ENCODE measurements around the gene BCAS1. TPM values are rescaled to one million over a fixed set of nuclear protein-coding genes. Genes with fewer than 3 reads are reported as not detected.

The BCAS1 gene
- total RNA-seq, 2 experiments from 2014 or later = 0.07 to 0.17 TPM

GRCh38 chr20:54100563-54100962, 30.2 kb upstream of the BCAS1 start:
- intact Hi-C loops (cut with micrococcal nuclease) = no loop called here
- CTCF ChIA-PET = interaction anchor here (0.9 to 15.0 kb wide), 3 partner anchors 100 to 548 kb away, joined by 4 to 233 read pairs (median 5); no protein-coding TSS in a partner anchor
- H3K36me3 Mint-ChIP-seq = no peaks in the 10 kb centered on the region
- POLR2A ChIA-PET = no interaction called here
- H3K27me3 Mint-ChIP-seq = no peaks in the 10 kb centered on the region
- H3K9me3 Mint-ChIP-seq = no peaks in the 10 kb centered on the region
- no peak overlapping the region for H3K27ac Mint-ChIP-seq
- no peak overlapping the region for H3K4me3 Mint-ChIP-seq
- H3K4me1 Mint-ChIP-seq (ENCODE audit: low read depth) = peaks cover 3% of the 10 kb centered on the region
- no peak for DNase-seq

- no peaks in the 10 kb centered on the region for H3K4me1 Mint-ChIP-seq (ENCODE audit: low read depth)
- no peaks in the 10 kb centered on the region for H3K27me3 Mint-ChIP-seq
- DNase-seq = no peak
- ChIA-PET CTCF (interaction anchor here (1.7 to 15.0 kb wide), 2 partner anchors 100 to 548 kb away, joined by 4 to 233 read pairs; no protein-coding TSS in a partner anchor), POLR2A (no interaction called here)
- no peak overlapping the region for H3K27ac Mint-ChIP-seq
- no peaks in the 10 kb centered on the region for H3K9me3 Mint-ChIP-seq
- H3K4me3 Mint-ChIP-seq = no peak overlapping the region
- H3K36me3 Mint-ChIP-seq = no peaks in the 10 kb centered on the region
- intact Hi-C loops (cut with micrococcal nuclease) = no loop called here
These were observed 29.5 kb upstream of the BCAS1 start for GRCh38 chr20:54099894-54100293.

DNA sequence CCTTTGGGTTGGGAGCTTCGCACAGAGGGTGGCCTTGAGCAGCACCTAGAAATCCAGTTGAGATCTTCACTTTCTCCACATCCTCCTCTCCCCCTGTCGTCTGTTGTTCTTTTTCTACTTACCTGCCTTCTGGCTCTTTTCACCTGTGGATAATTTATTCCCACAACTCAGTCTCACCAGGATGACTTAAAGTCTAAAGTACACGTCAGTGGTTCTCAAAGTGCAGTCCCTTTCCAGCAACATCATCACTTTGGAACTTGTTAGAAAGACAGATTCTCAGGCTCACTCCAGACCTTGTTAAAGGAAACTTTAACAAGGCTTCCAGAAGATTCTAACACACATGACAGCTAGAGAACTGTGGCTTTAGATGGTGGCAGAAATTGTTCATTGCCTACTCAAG, 27.7 kb upstream of the BCAS1 start:
- no peak overlapping the region for H3K27ac Mint-ChIP-seq
- no peak for DNase-seq
- H3K27me3 Mint-ChIP-seq = no peaks in the 10 kb centered on the region
- POLR2A ChIA-PET = no interaction called here
- no peaks in the 10 kb centered on the region for H3K4me1 Mint-ChIP-seq (ENCODE audit: low read depth)
- CTCF ChIA-PET = interaction anchor here (1.0 to 15.0 kb wide), 5 partner anchors 7 to 550 kb away, joined by 3 to 233 read pairs (median 5); no protein-coding TSS in a partner anchor
- no peaks in the 10 kb centered on the region for H3K9me3 Mint-ChIP-seq
- H3K4me3 Mint-ChIP-seq = no peak overlapping the region
- intact Hi-C loops (cut with micrococcal nuclease) = no loop called here
- H3K36me3 Mint-ChIP-seq = no peaks in the 10 kb centered on the region

DNA sequence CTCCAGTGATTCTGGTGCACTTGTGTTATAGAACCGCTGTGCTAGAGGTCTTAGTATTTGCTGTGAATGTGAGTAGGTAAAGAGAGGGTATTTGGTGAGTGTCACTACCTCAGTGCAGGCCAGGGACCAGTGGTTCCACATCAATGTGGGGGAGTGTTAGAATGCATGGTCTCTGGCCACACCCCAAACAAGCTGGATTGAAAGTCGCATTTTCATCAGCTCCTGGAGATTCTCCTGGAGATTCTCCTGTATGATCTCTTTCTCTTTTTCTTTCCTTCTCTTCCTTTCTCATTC, 26.8 kb upstream of the BCAS1 start:
- ChIA-PET POLR2A (no interaction called here), CTCF (interaction anchor here (0.5 to 15.0 kb wide), 9 partner anchors 8 to 551 kb away, joined by 3 to 233 read pairs (median 5); partner anchors contain the start of gene PFDN4)
- no peak overlapping the region for H3K4me3 Mint-ChIP-seq
- H3K9me3 Mint-ChIP-seq = no peaks in the 10 kb centered on the region
- H3K36me3 Mint-ChIP-seq = no peaks in the 10 kb centered on the region
- no peak for DNase-seq
- intact Hi-C loops (cut with micrococcal nuclease) = no loop called here
- no peaks in the 10 kb centered on the region for H3K4me1 Mint-ChIP-seq (ENCODE audit: low read depth)
- H3K27ac Mint-ChIP-seq = no peak overlapping the region
- no peaks in the 10 kb centered on the region for H3K27me3 Mint-ChIP-seq

DNA sequence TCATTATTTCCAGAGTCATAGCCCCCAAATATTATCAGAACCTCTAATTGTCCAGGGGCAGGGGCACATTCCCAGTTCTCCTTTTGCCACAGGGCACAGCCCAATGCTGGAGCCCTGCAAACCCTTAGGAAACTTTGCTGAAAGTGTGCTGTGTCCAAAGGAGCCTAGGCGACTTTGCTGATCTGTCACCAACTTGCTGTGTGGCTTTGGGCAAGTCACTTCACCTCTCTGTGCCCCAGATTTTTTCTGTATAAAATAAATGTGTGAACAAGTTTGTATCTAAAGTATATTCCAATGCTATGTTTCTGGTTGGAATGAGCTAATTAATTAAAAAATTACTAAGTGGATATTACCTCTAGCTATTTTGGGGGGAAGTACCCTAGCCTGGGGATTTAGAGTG, 25.4 kb upstream of the BCAS1 start:
- ChIA-PET CTCF (interaction anchor here (0.7 to 15.0 kb wide), 7 partner anchors 9 to 552 kb away, joined by 3 to 233 read pairs (median 8); partner anchors contain the start of gene PFDN4), POLR2A (no interaction called here)
- Mint-ChIP-seq H3K27ac (no peak overlapping the region), H3K36me3 (no peaks in the 10 kb centered on the region), H3K4me3 (no peak overlapping the region), H3K27me3 (no peaks in the 10 kb centered on the region), H3K4me1 (ENCODE audit: low read depth) (no peaks in the 10 kb centered on the region), H3K9me3 (no peaks in the 10 kb centered on the region)
- no peak for DNase-seq
- intact Hi-C loops (cut with micrococcal nuclease) = loop anchor here (1.0 kb wide), 2 partner anchors 103 to 550 kb away; no protein-coding TSS in a partner anchor

DNA sequence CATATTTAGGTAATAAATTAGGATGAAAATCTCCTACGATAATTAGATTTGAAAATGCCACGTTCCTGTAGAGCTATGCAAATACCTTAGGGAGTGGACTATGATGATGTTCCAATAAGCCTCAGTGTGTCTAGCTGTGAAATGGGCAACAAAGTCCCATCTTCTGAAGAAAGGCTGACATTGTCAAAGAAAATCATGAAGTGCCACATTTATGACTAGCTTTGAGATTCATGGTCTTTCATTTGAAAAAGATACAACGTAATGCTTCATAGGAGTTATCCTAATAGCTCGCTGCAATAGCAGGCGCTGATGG, 23.8 kb upstream of the BCAS1 start:
- peaks cover 1% of the 10 kb centered on the region for H3K27me3 Mint-ChIP-seq
- no peaks in the 10 kb centered on the region for H3K36me3 Mint-ChIP-seq
- no peaks in the 10 kb centered on the region for H3K4me1 Mint-ChIP-seq (ENCODE audit: low read depth)
- no peak for DNase-seq
- H3K4me3 Mint-ChIP-seq = no peak overlapping the region
- H3K9me3 Mint-ChIP-seq = no peaks in the 10 kb centered on the region
- ChIA-PET CTCF (interaction anchor here (1.2 to 15.0 kb wide), 4 partner anchors 11 to 112 kb away, joined by 4 to 233 read pairs (median 40); no protein-coding TSS in a partner anchor), POLR2A (no interaction called here)
- H3K27ac Mint-ChIP-seq = no peak overlapping the region
- intact Hi-C loops (cut with micrococcal nuclease) = no loop called here

DNA sequence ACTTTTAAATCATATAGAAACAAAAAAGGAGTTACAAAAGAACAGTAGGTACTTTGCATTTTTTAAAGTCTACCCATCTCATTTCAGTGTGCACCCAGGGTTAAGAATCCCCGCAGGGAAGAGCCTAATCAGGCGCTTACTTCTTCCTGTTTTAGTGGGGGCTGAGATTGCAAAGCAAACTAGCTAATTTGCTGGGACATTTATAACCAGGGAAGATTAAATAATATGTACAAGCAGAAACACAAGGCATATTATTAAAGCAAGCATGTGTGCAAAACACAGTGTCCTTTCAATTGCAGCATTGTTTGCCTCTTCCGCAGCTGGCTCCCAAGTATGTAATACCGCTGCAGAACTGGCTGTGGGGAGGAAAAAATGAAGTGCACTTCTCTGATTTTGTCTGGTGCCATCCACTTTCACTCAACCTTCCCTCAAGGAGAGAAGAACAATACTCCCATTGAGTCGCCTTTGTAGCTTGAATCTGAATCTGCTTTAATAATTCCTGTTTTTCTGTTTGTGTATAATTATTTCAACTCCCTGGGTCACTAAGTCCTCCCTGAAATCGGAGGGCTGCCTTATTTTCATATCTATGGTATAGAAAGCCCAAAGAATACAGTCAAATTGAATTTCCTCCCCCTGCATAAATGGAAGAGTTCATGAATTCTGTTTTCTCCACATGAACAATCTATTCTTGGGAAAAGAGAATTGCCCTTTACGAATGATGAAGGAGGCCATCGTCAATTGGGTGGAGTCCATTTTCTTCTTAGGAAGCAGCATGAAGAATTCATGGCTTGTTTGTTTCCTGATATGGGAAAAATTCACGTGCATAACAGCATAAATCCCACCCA, 23.3 kb upstream of the BCAS1 start:
- Mint-ChIP-seq H3K27me3 (peaks cover 1% of the 10 kb centered on the region), H3K36me3 (no peaks in the 10 kb centered on the region), H3K9me3 (no peaks in the 10 kb centered on the region), H3K27ac (no peak overlapping the region), H3K4me3 (no peak overlapping the region), H3K4me1 (ENCODE audit: low read depth) (no peaks in the 10 kb centered on the region)
- intact Hi-C loops (cut with micrococcal nuclease) = no loop called here
- ChIA-PET CTCF (interaction anchor here (0.6 to 15.0 kb wide), 4 partner anchors 12 to 418 kb away, joined by 3 to 233 read pairs (median 40); no protein-coding TSS in a partner anchor), POLR2A (no interaction called here)
- no peak for DNase-seq

- intact Hi-C loops (cut with micrococcal nuclease) = no loop called here
- H3K9me3 Mint-ChIP-seq = no peaks in the 10 kb centered on the region
- H3K4me1 Mint-ChIP-seq (ENCODE audit: low read depth) = no peaks in the 10 kb centered on the region
- H3K27me3 Mint-ChIP-seq = peaks cover 1% of the 10 kb centered on the region
- no peak overlapping the region for H3K27ac Mint-ChIP-seq
- no peak overlapping the region for H3K4me3 Mint-ChIP-seq
- ChIA-PET CTCF (interaction anchor here (9.3 kb wide), 1 partner anchor 13 kb away, joined by 71 read pairs; no protein-coding TSS in a partner anchor), POLR2A (no interaction called here)
- DNase-seq = no peak
- no peaks in the 10 kb centered on the region for H3K36me3 Mint-ChIP-seq
These were observed 21.6 kb upstream of the BCAS1 start for GRCh38 chr20:54092021-54092420.

- H3K4me1 Mint-ChIP-seq (ENCODE audit: low read depth) = no peaks in the 10 kb centered on the region
- no peak for DNase-seq
- H3K27me3 Mint-ChIP-seq = peaks cover 1% of the 10 kb centered on the region
- H3K27ac Mint-ChIP-seq = no peak overlapping the region
- POLR2A ChIA-PET = no interaction called here
- CTCF ChIA-PET = interaction anchor here (0.7 to 9.3 kb wide), 3 partner anchors 14 to 108 kb away, joined by 3 to 71 read pairs (median 3); no protein-coding TSS in a partner anchor
- H3K36me3 Mint-ChIP-seq = no peaks in the 10 kb centered on the region
- no peak overlapping the region for H3K4me3 Mint-ChIP-seq
- no peaks in the 10 kb centered on the region for H3K9me3 Mint-ChIP-seq
- intact Hi-C loops (cut with micrococcal nuclease) = no loop called here
These were observed 20.7 kb upstream of the BCAS1 start for GRCh38 chr20:54091120-54091480.

GRCh38 chr20:54090230-54091119, 20.1 kb upstream of the BCAS1 start:
- no peak overlapping the region for H3K27ac Mint-ChIP-seq
- peaks cover 1% of the 10 kb centered on the region for H3K27me3 Mint-ChIP-seq
- ChIA-PET POLR2A (no interaction called here), CTCF (interaction anchor here (1.3 to 9.3 kb wide), 2 partner anchors 15 to 107 kb away, joined by 3 to 71 read pairs; no protein-coding TSS in a partner anchor)
- DNase-seq = no peak
- H3K36me3 Mint-ChIP-seq = no peaks in the 10 kb centered on the region
- H3K4me1 Mint-ChIP-seq (ENCODE audit: low read depth) = no peaks in the 10 kb centered on the region
- no peaks in the 10 kb centered on the region for H3K9me3 Mint-ChIP-seq
- intact Hi-C loops (cut with micrococcal nuclease) = no loop called here
- H3K4me3 Mint-ChIP-seq = no peak overlapping the region

DNA sequence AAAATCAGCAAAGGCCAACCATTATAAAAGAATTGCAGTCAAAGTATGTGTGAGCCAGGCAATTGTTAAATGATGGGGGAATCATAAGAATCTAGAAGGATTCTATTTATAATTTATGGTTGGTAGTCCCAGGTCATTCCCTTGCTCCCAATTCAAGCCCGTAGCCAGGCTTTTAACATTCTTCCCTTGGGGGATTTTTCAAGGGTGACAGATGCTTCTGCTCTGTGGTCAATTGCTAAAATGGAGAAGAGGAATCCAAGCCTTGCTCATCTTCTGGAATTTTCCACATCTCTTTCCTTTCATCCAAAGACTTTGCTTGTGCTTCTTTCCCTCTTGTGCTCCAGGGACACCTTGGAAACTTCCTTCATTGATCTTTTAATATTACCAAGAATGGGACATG, 18.0 kb upstream of the BCAS1 start:
- Mint-ChIP-seq H3K9me3 (no peaks in the 10 kb centered on the region), H3K27ac (no peak overlapping the region), H3K4me1 (ENCODE audit: low read depth) (no peaks in the 10 kb centered on the region), H3K36me3 (no peaks in the 10 kb centered on the region), H3K4me3 (no peak overlapping the region), H3K27me3 (peaks cover 1% of the 10 kb centered on the region)
- DNase-seq = no peak
- CTCF ChIA-PET = no interaction called here
- intact Hi-C loops (cut with micrococcal nuclease) = no loop called here
- POLR2A ChIA-PET = no interaction called here

DNA sequence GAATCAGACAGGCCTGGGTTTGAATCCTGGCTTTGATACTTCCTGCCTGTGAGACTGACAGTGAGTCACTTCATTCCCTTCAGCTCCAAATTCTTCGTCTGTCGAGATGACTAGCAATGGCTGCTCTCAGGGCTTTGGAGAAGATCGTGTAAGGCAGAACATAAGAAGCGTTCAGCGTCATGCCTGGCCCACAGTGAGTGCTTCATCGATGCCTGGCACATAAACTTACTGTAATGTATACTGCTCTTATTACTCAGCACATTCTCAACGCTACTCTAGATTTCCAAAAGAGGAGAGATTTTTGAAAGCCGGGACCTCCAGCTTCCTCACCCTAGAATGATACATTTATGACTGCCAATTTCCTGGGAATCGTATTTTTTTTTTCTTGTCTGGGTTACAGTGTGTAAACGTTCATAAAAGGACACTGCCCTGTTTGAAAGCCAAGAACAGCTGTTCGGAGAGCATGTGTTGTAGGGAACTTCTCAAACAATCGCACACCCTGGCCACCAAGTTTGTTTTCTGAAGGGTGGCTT, 16.2 kb upstream of the BCAS1 start:
- ChIA-PET POLR2A (no interaction called here), CTCF (interaction anchor here (0.7 kb wide), 2 partner anchors 11 to 17 kb away, joined by 3 to 4 read pairs; no protein-coding TSS in a partner anchor)
- Mint-ChIP-seq H3K36me3 (no peaks in the 10 kb centered on the region), H3K4me1 (ENCODE audit: low read depth) (no peaks in the 10 kb centered on the region), H3K27me3 (peaks cover 1% of the 10 kb centered on the region), H3K27ac (no peak overlapping the region), H3K9me3 (no peaks in the 10 kb centered on the region), H3K4me3 (no peak overlapping the region)
- intact Hi-C loops (cut with micrococcal nuclease) = no loop called here
- no peak for DNase-seq
